ENCODE results near the gene TRPM2. TPM values are rescaled to one million over a fixed set of nuclear protein-coding genes. Genes with fewer than 3 reads are reported as not detected.

TRPM2 gene
- total RNA-seq, 1 experiment from 2014 or later, result 28.1 TPM

GRCh38 chr21:44429894-44430293, 76.5 kb downstream of the TRPM2 start (continued):
- TF ChIP-seq CTCF (IDR thresholded peaks at IDR 0.05 in 2 of 3, conservative IDR thresholded peaks at IDR 0.05 in 1 of 3; ENCODE audit: borderline replicate concordance in 1 of 3, insufficient read depth in 1 of 3, low read depth in 2 of 3, low read length in 2 of 3) (no peak), SIN3A (IDR thresholded peaks at IDR 0.05; ENCODE audit: low read depth) (no peak), REST (IDR thresholded peaks at IDR 0.05; ENCODE audit: low read depth) (no peak)

GRCh38 chr21:44431300-44431699, 77.9 kb downstream of the TRPM2 start:
- H3K9me3 ChIP-seq (ENCODE audit: control insufficient read depth in 1 of 2, insufficient read depth in 1 of 2, low read depth in 1 of 2, low read length in 2 of 2), result peaks cover 4 to 6% of the 10 kb centered on the region in 2 experiments; a peak in 3 of 4 replicates
- no peak overlapping the region for H2AFZ ChIP-seq (ENCODE audit: low read depth, low read length, poor library complexity, severe bottlenecking)
- intact Hi-C loops (cut with micrococcal nuclease), result no loop called here
- ATAC-seq, result no peak
- DNase-seq (ENCODE audit: low read depth, low spot score), result no peak
- H3K4me2 ChIP-seq (ENCODE audit: low read length), result no peak overlapping the region
- no peak overlapping the region for H3K4me3 ChIP-seq (replicated peaks in 1 of 2; ENCODE audit: low read depth in 1 of 2, low read length in 2 of 2)
- H3K9ac ChIP-seq (ENCODE audit: low read length), result no peak overlapping the region
- no TSS peak for BruUV-seq (replicated peaks)
- no peaks in the 10 kb centered on the region for H4K20me1 ChIP-seq (ENCODE audit: insufficient read depth)
- peaks cover 4 to 23% of the 10 kb centered on the region in 2 experiments; a peak in 3 of 4 replicates for H3K4me1 ChIP-seq (ENCODE audit: control insufficient read depth in 1 of 2, insufficient read depth in 2 of 2, low read length in 2 of 2)
- ChIA-PET CTCF (interaction anchor here (1.3 kb wide), 1 partner anchor 13 kb away, joined by 5 read pairs; no protein-coding TSS in a partner anchor), RAD21 (ENCODE audit: low non-redundant PET in 1 of 2, low total read pairs in 2 of 2, uncharacterized antibody in 2 of 2, unreplicated experiment in 2 of 2) (no interaction called here), POLR2A (no interaction called here)
- TF ChIP-seq ATF3 (IDR thresholded peaks at IDR 0.05), result no peak
- TF ChIP-seq YY1 (IDR thresholded peaks at IDR 0.05; ENCODE audit: extremely low read depth, insufficient replicate concordance, low read depth, low read length), result no peak
- TF ChIP-seq SP1 (IDR thresholded peaks at IDR 0.05; ENCODE audit: low read depth), result no peak
- TF ChIP-seq CEBPB (IDR thresholded peaks at IDR 0.05; ENCODE audit: low read depth), result no peak
- no peak for TF ChIP-seq POLR2AphosphoS5 (IDR thresholded peaks at IDR 0.05; ENCODE audit: low read depth, low read length)
- no peak for TF ChIP-seq REST (IDR thresholded peaks at IDR 0.05; ENCODE audit: low read depth)
- no peak for TF ChIP-seq CBX3 (IDR thresholded peaks at IDR 0.05; ENCODE audit: low read depth)
- TF ChIP-seq SRF (IDR thresholded peaks at IDR 0.05; ENCODE audit: low read depth), result no peak
- TF ChIP-seq JUND (IDR thresholded peaks at IDR 0.05), result no peak
- no peaks in the 10 kb centered on the region for H3K27me3 ChIP-seq (ENCODE audit: insufficient read depth, low read length)
- no peaks in the 10 kb centered on the region for H3K9me2 ChIP-seq (ENCODE audit: insufficient read depth)
- peaks cover 0 to 24% of the 10 kb centered on the region in 2 experiments; a peak in 3 of 4 replicates for H3K36me3 ChIP-seq (ENCODE audit: control insufficient read depth in 1 of 2, insufficient read depth in 2 of 2, low read length in 2 of 2)
- H3K27ac ChIP-seq (ENCODE audit: low read depth, low read length), result no peak overlapping the region
- H3K79me2 ChIP-seq (ENCODE audit: insufficient read depth, low read length), result peaks cover 53% of the 10 kb centered on the region
